SK-N-SH (cell line): ENCODE measurements around the gene DNAJB6.

ENCODE experiments used
- CHD2 ChIP-seq: fragments of 150-350 bp; IDR thresholded peaks from 2 replicates; pipeline ENCODE4 v1.6.1; 2018; ENCODE audit warnings: low read length; ENCODE audit not compliant: partially characterized antibody
- CTCF ChIP-seq: fragments of 200-600 bp; sonication (generic); IDR thresholded peaks from 2 replicates; pipeline ENCODE4 v1.6.1; 2017; ENCODE audit warnings: antibody characterized with exemption, mild to moderate bottlenecking, moderate library complexity
- ELF1 ChIP-seq: IDR thresholded peaks from 2 replicates; pipeline ENCODE4 v1.4.0; 2012
- FOXJ3 ChIP-seq: sonication (generic); formaldehyde crosslinking; IDR thresholded peaks from 2 replicates; pipeline ENCODE4 v1.5.1; 2020; ENCODE audit warnings: mild to moderate bottlenecking, missing genetic modification reagents
- MXI1 ChIP-seq: IDR thresholded peaks from 2 replicates; pipeline ENCODE4 v1.6.1; 2012; ENCODE audit warnings: mild to moderate bottlenecking, low read depth, low read length, improper control_type of control experiment
- POLR2AphosphoS5 ChIP-seq: IDR thresholded peaks from 2 replicates; pipeline ENCODE4 v1.6.1; 2012; ENCODE audit warnings: low read depth, low read length
- REST ChIP-seq: IDR thresholded peaks from 2 replicates; pipeline ENCODE4 v1.6.1; 2012; ENCODE audit warnings: mild to moderate bottlenecking, low read depth, low read length, moderate library complexity
- SIN3A ChIP-seq: IDR thresholded peaks from 2 replicates; pipeline ENCODE4 v1.6.1; 2012; ENCODE audit warnings: low read depth, mild to moderate bottlenecking, low read length, moderate library complexity, borderline replicate concordance
- TAF1 ChIP-seq: IDR thresholded peaks from 2 replicates; pipeline ENCODE4 v1.6.1; 2012; ENCODE audit warnings: low read depth, mild to moderate bottlenecking, low read length, moderate library complexity, borderline replicate concordance
- TF ChIP-seq, protein P1 (sequence below): IDR thresholded peaks from 2 replicates; pipeline ENCODE4; 2012

DNA sequence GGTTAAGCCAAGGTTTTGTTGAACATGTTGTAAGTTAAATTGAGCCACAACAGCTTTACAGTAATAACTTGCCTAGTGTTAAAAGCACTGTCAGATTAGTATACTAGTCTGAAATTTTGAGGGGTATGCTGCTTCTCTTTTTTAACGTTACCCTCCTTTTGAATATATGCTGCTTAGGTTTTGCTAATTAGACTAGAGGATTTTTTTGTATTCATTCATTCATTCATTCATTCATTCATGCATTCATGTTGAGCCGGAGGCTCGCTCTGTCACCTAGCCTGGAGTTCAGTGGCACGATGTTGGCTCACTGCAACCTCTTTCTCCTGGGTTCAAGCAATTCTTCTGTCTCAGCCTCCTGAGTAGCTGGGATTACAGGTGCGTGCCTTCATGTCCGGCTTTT, 24.7 kb downstream of the DNAJB6 start:
- TF ChIP-seq, protein P1, sequence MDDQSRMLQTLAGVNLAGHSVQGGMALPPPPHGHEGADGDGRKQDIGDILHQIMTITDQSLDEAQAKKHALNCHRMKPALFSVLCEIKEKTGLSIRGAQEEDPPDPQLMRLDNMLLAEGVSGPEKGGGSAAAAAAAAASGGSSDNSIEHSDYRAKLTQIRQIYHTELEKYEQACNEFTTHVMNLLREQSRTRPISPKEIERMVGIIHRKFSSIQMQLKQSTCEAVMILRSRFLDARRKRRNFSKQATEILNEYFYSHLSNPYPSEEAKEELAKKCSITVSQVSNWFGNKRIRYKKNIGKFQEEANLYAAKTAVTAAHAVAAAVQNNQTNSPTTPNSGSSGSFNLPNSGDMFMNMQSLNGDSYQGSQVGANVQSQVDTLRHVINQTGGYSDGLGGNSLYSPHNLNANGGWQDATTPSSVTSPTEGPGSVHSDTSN = no peak
- TF ChIP-seq FOXJ3 (CRISPR knock-in tag) = no peak
- no peak for TF ChIP-seq POLR2AphosphoS5
- no peak for TF ChIP-seq ELF1
- no peak for TF ChIP-seq REST
- no peak for TF ChIP-seq SIN3A
- TF ChIP-seq MXI1 = no peak
- no peak for TF ChIP-seq CTCF
- no peak for TF ChIP-seq TAF1
- no peak for TF ChIP-seq CHD2
